HepG2 (cell line): ENCODE results near the gene SEPHS2. TPM values are rescaled to one million over a fixed set of nuclear protein-coding genes. Genes with fewer than 3 reads are reported as not detected.

ENCODE experiments used
- IRX3 ChIP-seq: sonication (generic); formaldehyde crosslinking; IDR thresholded peaks from 2 replicates; pipeline ENCODE4 v1.8.1; 2023; ENCODE audit warnings: mild to moderate bottlenecking, low read depth, missing genetic modification reagents, borderline replicate concordance
- TARDBP ChIP-seq: sonication (generic); formaldehyde crosslinking; IDR thresholded peaks from 2 replicates; pipeline ENCODE4 v1.8.0; 2022; ENCODE audit warnings: mild to moderate bottlenecking, missing genetic modification reagents
- TOE1 ChIP-seq: sonication (generic); formaldehyde crosslinking; IDR thresholded peaks from 2 replicates; pipeline ENCODE4 v1.4.0; 2020; ENCODE audit warnings: mild to moderate bottlenecking, missing genetic modification reagents
- TOPORS ChIP-seq: sonication (generic); formaldehyde crosslinking; IDR thresholded peaks from 2 replicates; pipeline ENCODE4 v1.8.0; 2023; ENCODE audit warnings: mild to moderate bottlenecking, missing genetic modification reagents
- XRCC5 ChIP-seq: fragments of 200-400 bp; formaldehyde crosslinking; optimal IDR thresholded peaks from 2 replicates; pipeline ENCODE3; 2017; ENCODE audit warnings: mild to moderate bottlenecking, low read length
- ZFAT ChIP-seq: sonication (generic); formaldehyde crosslinking; conservative IDR thresholded peaks from 2 replicates; pipeline ENCODE4 v1.8.1; 2023; ENCODE audit warnings: missing genetic modification reagents, inconsistent platforms
- ZNF337 ChIP-seq: sonication (generic); formaldehyde crosslinking; IDR thresholded peaks from 2 replicates; pipeline ENCODE4 v1.5.1; 2020; ENCODE audit warnings: missing genetic modification reagents, low read depth, mild to moderate bottlenecking, borderline replicate concordance
- ZNF382 ChIP-seq: sonication (generic); formaldehyde crosslinking; IDR thresholded peaks from 2 replicates; pipeline ENCODE4 v1.5.0; 2020; ENCODE audit warnings: missing genetic modification reagents, mild to moderate bottlenecking, borderline replicate concordance
- ZNF547 ChIP-seq: sonication (generic); formaldehyde crosslinking; IDR thresholded peaks from 2 replicates; pipeline ENCODE4 v1.5.1; 2020; ENCODE audit warnings: mild to moderate bottlenecking, missing genetic modification reagents
- ZNF749 ChIP-seq: sonication (generic); formaldehyde crosslinking; IDR thresholded peaks from 2 replicates; pipeline ENCODE4 v1.8.0; 2022; ENCODE audit warnings: mild to moderate bottlenecking, missing genetic modification reagents, moderate library complexity, borderline replicate concordance
- polyA plus RNA-seq, 8 experiments: library from polyadenylated mRNA; depleted of rRNA in 3 of 8; stranded (reverse) in 7 of 8; unstranded in 1 of 8; fragments of >200 nt; fragmentation: Illumina TruSeq in 4 of 8; extraction: Trizol in 4 of 8; gene quantifications; 2 replicates each; pipeline versions ENCODE4 v1.2.1 to v1.2.3, GENCODE V29; 2011 to 2016; ENCODE audit warnings: low read depth in 4 of 8, missing spikeins in 1 of 8, mixed read lengths in 1 of 8; ENCODE audit not compliant: insufficient read depth in 1 of 8
- total RNA-seq, 5 experiments: library from RNA; depleted of rRNA; stranded (reverse); fragments of >200 nt; fragmentation: Illumina TruSeq; extraction: Trizol; gene quantifications; 2 replicates each; pipeline ENCODE4 v1.2.3, GENCODE V29; 2016; ENCODE audit warnings: low read depth in 1 of 5
- TF ChIP-seq, protein P1 (sequence below): sonication (generic); formaldehyde crosslinking; IDR thresholded peaks from 2 replicates; pipeline ENCODE4 v1.5.0; 2020; ENCODE audit warnings: mild to moderate bottlenecking, missing genetic modification reagents, borderline replicate concordance
- TF ChIP-seq, protein P2 (sequence below): sonication (generic); formaldehyde crosslinking; IDR thresholded peaks from 2 replicates; pipeline ENCODE4 v1.4.0; 2020; ENCODE audit warnings: missing genetic modification reagents
- TF ChIP-seq, protein P3 (sequence below): IDR thresholded peaks from 2 replicates; pipeline ENCODE4 v1.4.0; 2020; ENCODE audit warnings: mild to moderate bottlenecking, missing genetic modification reagents
- TF ChIP-seq, protein P4 (sequence below): sonication (generic); formaldehyde crosslinking; IDR thresholded peaks from 2 replicates; pipeline ENCODE4 v1.8.1; 2023; ENCODE audit warnings: mild to moderate bottlenecking, inconsistent platforms, moderate library complexity, missing genetic modification reagents, borderline replicate concordance
- TF ChIP-seq, protein P5 (sequence below), 2 experiments: sonication (generic) in 1 of 2; formaldehyde crosslinking in 1 of 2; IDR thresholded peaks; 2 replicates each; pipeline versions ENCODE4 v1.4.0 to v1.6.1; 2018 to 2020; ENCODE audit warnings: missing genetic modification reagents in 2 of 2, borderline replicate concordance in 1 of 2, low read depth in 1 of 2, mild to moderate bottlenecking in 1 of 2, missing biosample characterization in 1 of 2

SEPHS2 gene
- total and polyA plus RNA-seq, 2 of the 13 experiments (the other 11 are each of a cell fraction or from before 2014, with no cell fraction given) = 20.7 to 127 TPM

DNA sequence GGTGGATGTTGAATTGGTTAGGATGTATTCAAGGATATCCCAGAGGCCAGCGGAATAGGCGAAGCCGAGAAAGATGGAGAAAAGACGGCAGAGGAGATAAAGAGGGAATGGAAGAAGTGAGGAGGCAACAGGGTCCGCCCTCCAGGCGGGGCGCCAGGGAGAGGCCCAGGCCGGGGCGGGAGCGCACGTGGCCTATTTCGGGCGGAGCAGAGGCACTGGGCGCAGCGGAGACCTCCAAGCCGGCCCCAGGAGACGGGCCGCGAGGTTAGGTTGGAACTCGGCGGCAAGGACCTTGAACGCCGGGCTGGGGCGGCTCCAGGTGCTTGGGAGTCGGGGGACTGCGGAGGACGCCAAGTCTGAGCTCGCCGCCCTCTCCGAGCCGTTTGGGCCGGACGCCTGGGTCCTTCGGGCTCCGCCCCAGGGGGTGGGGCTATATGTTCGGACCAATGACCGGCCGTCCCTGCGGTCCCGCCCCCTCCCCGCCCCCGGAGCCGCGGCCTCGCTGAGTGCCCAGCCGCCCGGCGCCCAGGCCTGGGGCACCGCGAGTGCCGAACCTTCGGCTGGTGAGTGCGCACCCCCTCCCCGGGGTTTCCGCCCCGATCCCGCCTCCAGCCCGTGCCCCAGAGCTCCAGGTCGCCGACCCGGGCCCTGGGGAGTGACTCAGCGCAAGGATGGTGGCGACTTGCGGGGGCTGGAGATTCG, 38.4 kb downstream of the SEPHS2 start, which contains the start of gene ZNF771 (continued):
- TF ChIP-seq ZNF337 (0 out of 2 replicates have a peak, but pooled peaks have one; percentile 66), ZNF547 (peak; percentile 98), TOE1 (CRISPR knock-in tag) (0 out of 2 replicates have a peak, but pooled peaks have one; percentile 58), ZFAT (CRISPR knock-in tag) (no peak), IRX3 (CRISPR knock-in tag) (0 out of 2 replicates have a peak, but pooled peaks have one; percentile 8), TOPORS (CRISPR knock-in tag) (no peak), XRCC5 (peak; percentile 72), ZNF749 (CRISPR knock-in tag) (peak; percentile 51; the same call in 1 of the 2 replicates), ZNF382 (no peak), TARDBP (CRISPR knock-in tag) (peak; percentile 78; the same call in 1 of the 2 replicates)
- TF ChIP-seq, protein P1, sequence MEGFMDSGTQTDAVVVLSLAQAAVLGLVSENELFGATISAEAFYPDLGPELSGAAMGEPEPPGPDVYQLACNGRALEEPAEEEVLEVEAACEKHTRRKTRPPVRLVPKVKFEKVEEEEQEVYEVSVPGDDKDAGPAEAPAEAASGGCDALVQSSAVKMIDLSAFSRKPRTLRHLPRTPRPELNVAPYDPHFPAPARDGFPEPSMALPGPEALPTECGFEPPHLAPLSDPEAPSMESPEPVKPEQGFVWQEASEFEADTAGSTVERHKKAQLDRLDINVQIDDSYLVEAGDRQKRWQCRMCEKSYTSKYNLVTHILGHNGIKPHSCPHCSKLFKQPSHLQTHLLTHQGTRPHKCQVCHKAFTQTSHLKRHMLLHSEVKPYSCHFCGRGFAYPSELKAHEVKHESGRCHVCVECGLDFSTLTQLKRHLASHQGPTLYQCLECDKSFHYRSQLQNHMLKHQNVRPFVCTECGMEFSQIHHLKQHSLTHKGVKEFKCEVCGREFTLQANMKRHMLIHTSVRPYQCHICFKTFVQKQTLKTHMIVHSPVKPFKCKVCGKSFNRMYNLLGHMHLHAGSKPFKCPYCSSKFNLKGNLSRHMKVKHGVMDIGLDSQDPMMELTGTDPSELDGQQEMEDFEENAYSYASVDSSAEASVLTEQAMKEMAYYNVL (CRISPR knock-in tag) = peak; percentile 94
- TF ChIP-seq, protein P2, sequence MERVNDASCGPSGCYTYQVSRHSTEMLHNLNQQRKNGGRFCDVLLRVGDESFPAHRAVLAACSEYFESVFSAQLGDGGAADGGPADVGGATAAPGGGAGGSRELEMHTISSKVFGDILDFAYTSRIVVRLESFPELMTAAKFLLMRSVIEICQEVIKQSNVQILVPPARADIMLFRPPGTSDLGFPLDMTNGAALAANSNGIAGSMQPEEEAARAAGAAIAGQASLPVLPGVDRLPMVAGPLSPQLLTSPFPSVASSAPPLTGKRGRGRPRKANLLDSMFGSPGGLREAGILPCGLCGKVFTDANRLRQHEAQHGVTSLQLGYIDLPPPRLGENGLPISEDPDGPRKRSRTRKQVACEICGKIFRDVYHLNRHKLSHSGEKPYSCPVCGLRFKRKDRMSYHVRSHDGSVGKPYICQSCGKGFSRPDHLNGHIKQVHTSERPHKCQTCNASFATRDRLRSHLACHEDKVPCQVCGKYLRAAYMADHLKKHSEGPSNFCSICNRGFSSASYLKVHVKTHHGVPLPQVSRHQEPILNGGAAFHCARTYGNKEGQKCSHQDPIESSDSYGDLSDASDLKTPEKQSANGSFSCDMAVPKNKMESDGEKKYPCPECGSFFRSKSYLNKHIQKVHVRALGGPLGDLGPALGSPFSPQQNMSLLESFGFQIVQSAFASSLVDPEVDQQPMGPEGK = peak; percentile 27
- TF ChIP-seq, protein P3, sequence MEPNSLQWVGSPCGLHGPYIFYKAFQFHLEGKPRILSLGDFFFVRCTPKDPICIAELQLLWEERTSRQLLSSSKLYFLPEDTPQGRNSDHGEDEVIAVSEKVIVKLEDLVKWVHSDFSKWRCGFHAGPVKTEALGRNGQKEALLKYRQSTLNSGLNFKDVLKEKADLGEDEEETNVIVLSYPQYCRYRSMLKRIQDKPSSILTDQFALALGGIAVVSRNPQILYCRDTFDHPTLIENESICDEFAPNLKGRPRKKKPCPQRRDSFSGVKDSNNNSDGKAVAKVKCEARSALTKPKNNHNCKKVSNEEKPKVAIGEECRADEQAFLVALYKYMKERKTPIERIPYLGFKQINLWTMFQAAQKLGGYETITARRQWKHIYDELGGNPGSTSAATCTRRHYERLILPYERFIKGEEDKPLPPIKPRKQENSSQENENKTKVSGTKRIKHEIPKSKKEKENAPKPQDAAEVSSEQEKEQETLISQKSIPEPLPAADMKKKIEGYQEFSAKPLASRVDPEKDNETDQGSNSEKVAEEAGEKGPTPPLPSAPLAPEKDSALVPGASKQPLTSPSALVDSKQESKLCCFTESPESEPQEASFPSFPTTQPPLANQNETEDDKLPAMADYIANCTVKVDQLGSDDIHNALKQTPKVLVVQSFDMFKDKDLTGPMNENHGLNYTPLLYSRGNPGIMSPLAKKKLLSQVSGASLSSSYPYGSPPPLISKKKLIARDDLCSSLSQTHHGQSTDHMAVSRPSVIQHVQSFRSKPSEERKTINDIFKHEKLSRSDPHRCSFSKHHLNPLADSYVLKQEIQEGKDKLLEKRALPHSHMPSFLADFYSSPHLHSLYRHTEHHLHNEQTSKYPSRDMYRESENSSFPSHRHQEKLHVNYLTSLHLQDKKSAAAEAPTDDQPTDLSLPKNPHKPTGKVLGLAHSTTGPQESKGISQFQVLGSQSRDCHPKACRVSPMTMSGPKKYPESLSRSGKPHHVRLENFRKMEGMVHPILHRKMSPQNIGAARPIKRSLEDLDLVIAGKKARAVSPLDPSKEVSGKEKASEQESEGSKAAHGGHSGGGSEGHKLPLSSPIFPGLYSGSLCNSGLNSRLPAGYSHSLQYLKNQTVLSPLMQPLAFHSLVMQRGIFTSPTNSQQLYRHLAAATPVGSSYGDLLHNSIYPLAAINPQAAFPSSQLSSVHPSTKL (CRISPR knock-in tag) = peak; percentile 80
- TF ChIP-seq, protein P4, sequence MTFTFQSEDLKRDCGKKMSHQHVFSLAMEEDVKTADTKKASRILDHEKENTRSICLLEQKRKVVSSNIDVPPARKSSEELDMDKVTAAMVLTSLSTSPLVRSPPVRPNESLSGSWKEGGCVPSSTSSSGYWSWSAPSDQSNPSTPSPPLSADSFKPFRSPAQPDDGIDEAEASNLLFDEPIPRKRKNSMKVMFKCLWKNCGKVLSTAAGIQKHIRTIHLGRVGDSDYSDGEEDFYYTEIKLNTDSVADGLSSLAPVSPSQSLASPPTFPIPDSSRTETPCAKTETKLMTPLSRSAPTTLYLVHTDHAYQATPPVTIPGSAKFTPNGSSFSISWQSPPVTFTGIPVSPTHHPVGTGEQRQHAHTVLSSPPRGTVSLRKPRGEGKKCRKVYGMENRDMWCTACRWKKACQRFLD = peak; percentile 94; the same call in 1 of the 2 replicates
- TF ChIP-seq, protein P5, sequence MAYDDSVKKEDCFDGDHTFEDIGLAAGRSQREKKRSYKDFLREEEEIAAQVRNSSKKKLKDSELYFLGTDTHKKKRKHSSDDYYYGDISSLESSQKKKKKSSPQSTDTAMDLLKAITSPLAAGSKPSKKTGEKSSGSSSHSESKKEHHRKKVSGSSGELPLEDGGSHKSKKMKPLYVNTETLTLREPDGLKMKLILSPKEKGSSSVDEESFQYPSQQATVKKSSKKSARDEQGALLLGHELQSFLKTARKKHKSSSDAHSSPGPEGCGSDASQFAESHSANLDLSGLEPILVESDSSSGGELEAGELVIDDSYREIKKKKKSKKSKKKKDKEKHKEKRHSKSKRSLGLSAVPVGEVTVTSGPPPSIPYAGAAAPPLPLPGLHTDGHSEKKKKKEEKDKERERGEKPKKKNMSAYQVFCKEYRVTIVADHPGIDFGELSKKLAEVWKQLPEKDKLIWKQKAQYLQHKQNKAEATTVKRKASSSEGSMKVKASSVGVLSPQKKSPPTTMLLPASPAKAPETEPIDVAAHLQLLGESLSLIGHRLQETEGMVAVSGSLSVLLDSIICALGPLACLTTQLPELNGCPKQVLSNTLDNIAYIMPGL (CRISPR knock-in tag; IDR thresholded peaks at IDR 0.05; ENCODE audit: borderline replicate concordance in 1 of 2, low read depth in 1 of 2) = peak in 1 of 2 experiments; percentile 82; a peak in 3 of 4 replicates
